Superior temporal gyrus (tissue), 1 donor: ENCODE measurements around the gene SESN3.
"Not testable (repeated sequence)": the region's sequence is repeated elsewhere in the genome, so short reads cannot be mapped to it uniquely, and the experiment has no call there.

Experiments used
- DNase-seq: peaks from one replicate; pipeline ENCODE4 v3.0.0-alpha.2; 2016; ENCODE audit errors: extremely low spot score

The SESN3 gene

DNA sequence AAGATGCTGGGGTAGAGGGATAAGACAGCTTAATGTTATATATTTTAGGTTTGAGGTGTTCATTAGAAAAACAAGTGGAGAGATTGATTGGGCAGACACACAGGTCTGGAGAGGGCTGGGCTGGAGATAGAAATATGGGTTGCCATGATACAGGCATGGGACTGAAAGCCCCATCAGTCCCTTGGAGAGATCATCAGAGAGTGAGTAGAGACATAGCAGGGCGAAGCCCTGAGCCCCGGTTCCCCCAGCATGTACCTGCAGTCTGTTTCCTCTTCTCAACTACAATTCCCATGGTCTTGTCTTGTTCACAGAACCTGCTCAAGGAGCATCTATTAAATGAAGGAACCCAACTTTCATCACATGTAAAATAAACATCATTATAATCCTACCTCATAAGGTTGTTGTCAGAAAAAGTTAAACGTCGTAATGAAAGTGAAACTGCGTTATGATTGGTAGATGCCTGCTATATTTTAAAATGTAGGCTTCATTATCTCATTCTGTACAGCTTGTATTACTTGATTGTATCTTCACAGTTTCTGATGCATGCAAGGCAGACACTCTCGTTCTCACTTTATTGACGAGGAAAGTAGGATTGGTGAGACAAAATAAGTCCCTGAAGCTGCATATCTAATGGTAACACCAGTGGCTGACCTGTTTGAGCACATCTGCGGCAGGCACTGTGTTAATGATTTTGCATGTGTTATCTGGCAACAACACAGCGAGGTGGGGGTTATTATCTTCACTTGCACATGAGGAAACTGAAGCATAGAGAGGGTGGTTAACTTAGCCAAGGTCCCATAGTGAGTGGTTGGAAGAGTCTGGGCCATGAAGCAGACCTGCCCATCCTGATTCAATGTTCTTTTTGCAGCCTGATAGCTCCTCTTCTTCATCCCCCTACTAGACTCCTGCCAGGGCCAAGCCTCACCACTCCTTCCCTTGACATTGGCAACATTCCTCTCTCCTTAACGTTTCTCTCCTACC is 77.8 kb downstream of the SESN3 start:
- DNase-seq = no peak

DNA sequence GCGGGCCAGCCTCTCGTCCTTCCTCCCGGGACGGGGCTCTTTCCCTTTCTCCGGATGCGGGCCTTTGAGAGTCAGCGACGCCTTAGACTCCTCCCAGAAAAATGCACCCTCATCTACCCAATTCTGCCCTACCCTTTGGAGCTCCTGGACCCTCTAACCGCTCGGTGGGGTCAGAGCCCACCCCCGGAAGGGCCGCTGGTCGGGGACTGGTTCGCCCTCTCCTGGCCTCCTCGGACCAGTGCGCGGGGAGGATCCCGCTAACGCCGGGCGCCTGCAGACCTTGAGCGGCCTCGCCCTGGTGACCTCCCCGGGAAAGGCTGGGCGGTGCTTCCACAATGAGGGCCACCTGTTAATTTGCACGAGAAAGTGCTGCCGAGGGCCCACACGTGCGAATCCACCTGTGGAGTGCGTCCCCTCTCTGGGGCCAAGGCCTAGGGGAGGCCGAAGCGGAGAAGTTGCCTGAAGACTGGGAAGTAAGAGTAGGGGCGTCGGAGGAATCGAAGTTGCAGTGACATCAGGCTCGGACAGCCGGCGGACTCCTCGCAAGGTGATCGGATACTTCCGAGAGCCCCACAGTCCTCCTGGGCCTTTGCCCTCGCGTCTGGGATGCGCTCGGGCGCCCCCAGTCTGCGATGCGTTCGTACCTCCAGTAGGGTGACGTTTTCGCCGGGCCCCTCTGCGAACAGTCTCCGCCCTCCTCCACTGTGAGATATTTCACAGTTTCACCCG is 79.9 kb downstream of the SESN3 start:
- DNase-seq = peak; percentile 98

DNA sequence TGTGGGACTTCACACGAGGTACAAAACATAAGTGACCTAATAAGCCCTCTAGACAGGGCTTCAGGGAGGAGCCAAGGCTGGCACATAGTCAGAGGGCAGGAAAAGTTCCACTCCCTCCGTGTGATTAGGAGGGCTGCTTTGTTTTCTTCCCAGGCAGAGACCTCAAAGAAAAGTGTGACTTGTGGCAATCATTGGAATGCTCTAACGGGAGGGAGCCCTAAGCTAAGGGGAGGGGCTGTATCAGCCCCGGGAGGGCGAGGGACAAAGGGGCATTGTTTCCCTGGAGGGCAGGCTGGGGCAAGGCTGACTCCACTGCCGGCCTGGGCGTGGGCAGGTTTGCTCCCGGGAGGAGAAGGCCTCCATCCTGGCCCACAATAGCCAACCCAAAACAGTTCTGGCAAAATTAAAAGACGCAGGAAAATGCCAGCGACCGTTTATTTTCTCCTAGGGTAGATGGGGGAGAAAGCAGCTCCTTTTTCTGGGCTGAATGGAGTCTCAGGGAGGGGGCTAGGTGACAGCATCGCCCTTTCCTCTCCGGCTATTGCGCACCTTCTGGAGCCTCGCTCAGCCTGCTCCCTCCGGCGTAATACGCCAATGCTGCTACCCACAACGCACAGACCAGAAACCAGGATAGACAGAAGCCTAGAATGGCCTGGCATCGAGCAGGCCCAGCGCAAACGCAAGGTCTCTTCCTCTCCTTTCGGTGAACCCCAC is 81.2 kb downstream of the SESN3 start:
- peak; percentile 85 for DNase-seq

DNA sequence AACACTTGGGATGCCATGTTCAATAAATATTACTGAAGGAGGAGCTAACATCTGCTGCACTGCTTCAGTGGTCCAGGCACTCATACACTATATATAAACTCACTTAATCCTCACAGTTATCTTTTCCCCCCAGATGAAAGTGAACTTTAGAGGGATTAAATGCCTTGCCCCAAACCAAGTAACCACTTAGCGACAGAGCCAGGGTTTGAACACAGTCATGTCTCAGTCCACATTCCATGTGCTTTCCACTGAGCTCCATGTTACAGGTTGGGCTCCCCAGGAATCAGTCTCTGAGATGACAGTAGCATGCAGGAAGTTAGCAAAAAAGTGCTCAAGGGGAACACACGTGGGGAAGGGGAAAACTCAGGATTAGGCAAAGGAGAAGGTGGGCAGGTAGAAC is 82.1 kb downstream of the SESN3 start:
- no peak for DNase-seq

DNA sequence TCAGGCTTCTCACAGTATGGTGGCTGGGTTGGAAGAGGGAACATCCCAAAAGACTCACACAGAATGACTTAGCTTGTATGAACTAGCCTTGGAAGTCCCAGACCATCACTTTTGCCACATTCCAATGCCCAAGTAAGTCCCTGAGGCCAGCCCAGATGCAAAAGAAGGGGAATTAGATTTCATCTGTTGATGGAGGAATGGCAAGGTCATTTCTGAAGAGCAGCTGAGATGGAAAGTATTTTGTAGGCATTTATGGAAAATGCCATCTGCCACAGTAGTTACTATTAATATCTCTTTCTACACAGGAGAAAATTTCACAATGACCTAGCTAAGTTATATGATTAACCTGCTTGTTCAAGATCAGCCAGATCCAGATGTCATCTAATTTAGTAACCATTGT is 82.6 kb downstream of the SESN3 start:
- DNase-seq = no peak

DNA sequence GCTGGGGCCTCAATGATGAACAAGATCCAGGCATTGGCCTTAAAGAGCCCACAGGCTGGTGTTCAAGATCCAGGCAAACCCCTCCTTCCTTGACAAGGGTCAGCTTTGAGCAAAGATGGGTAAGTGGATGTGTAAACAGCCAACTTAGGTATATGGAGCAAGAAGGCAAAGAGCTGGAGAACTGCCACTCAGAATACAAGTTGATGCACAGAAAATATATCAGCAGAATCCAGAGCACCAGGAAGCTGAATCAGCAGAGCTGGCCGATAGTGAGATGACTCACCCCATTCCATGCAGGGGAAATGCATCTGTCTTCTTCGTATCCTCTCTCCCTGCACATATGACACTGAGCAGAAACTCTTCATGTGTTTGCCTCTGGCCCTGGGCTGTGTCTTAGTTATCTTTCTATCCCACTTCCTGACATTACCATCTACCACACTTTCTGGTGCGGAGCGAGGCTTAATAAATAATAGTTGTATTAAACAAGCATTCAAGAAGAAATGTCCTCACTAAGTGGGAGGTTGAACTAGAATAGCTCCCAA is 83.6 kb downstream of the SESN3 start:
- peak; percentile 81 for DNase-seq

DNA sequence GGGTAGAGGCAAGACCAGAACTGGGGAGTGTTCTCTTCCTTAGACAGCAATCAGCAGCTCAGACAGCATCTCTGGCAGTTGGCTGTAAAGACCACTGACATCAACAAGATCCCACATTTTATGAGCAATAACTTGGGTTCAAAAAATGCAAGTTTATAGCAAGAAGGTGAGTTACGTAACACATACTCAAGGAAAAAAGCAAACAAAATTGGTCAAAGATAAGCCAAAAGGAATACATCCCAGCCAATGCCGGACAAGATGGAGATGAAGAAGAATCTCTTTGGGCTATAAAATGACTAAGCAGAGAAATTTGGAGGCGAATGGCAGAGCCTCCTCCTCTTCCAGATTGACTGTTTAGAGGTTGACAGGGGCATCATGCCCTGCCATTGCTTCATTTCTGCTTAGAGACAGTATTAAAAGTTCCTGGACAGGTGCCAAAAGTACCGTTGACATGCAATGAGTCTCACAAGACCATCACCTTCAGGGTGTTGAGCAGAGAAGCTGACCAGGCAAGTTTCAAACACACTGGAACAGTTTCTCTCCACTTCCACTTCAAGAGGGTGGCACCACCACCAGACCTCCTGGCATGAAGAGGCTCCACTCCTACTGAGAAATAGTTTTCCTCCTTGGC is 85.5 kb downstream of the SESN3 start:
- DNase-seq = no peak

DNA sequence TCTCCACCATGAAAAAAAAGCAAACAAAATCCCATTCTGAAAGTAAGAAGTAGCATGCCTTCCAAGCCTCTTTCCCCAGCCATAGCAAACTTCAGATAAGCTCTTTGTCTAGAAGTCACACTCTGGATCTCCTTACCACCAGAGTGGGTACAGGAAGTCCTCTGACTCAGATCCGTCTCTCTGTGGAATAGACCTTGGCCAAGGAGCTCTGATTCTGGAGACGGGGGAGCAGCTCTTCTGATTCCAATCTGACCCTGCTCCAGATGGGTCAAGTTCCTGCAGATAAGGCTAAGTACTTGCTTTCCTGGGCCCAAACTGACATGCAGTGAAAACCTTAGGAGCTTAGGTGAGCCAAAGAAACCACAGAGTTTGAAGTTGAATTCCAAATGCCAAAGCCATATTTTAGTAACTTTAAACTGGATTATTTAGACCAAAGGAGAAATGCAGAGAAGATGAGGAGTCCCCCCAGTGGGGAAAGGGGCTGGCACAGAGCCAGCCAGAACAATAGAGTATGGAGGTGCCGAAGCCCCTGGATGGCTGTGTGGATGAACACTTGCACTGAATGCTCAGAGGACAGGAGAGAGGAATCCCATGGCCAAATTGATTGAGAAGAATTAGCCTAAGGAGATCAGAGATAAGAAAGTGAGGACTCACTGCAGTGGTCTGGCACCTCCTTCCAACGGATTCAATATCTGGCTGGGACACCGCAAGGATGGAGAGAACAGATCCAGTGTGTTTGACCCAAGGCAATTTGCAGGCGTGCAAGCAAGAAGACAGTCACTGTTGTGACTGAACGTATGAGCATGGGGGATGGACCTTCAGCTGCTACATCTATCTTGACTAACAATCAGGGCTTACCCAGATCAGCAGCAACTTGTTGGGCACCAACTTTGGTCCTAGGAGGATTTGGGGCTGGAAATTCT is 86.4 kb downstream of the SESN3 start:
- no peak for DNase-seq

DNA sequence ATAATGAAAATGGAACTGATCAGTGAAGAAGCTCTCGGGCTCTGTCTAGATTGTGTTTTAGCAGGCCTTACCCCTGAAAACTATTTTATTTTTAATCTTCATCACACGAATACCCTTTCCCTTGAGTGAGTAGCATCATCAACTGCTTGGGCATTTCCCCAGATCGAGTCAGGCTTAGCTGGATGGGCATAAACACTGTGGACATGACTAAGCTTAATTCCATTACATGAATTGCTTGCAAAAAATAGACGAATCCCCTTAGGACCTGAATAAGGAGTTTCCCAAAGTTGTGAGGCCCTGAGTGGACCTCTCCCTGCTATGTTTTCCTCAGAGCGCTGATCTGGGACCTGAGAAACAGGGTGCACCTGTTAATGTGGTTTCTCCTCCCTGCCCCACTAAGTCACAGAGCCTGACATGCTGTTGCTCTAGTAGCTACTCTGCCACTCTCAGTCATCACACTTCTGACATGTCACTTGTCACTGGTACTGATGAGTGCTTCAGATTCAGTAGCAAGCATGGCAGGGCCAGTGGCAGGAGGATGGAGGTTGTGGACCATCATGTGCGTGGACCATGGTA is 87.8 kb downstream of the SESN3 start:
- DNase-seq = no peak

DNA sequence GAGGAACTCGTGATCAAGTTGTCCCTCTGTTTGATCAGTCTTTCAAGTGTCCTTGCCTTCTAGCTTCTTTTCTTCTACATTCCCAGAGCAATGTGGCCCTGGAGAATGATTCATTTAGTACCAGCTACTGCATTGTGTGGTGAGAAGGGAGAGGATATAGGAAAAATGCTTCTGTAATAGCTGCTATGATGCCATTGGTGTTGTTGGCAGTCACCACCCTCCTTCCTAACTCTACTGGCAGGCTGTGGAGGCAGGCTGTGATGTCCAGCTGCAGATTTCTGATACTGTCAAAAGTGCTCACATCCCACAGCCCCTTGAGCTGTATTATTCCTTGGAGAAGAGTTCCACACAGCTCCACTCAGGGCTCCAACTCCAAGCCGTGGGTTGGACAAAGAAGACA is 88.6 kb downstream of the SESN3 start:
- no peak for DNase-seq

DNA sequence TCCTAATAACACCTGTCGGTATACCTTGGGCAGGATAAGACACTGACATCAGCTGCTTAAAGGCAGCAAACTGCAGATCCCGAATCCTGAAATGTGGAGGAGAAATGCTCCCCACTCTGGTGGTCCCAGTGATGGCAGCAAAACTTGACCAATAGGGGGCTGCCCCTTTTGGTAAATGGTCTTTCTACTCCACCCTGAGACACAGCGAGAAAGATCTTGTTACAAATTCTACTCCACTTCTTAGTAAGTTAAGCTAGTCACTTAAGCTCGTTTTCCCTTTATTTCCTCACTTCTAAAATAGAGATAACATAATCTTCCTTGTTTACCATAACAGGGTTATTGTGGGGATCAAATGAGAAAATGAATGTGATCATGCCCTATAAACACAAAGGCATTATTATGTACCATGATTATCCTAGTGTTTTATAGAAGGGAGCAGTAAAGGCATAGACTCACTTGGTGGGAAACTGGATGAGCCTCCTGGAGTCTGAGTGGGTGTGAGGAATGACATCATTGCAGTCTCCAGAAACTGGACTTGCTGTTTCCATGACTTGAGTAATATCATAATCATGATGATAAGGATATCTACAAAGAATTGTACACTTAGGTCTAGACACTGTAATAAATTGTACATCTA is 90.5 kb downstream of the SESN3 start:
- no peak for DNase-seq

DNA sequence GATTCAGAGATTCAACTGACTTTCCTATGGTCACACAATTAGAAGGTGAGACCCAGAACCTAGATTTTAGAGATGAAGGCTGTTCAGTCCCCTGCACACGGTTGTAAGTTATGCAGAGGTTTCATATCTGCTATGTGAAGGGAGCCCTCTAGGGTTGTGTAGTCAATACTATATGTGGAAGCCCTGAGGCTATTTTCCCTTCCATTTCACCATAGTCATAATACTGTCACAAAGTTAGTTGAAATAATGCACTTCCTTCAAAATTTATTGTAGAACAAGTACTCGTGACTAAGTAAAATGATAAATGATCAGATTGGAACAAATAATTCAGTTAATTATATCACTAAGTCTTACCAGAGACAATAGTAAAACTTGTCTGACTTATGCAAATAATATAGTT is 92.6 kb downstream of the SESN3 start:
- DNase-seq = peak; percentile 70

DNA sequence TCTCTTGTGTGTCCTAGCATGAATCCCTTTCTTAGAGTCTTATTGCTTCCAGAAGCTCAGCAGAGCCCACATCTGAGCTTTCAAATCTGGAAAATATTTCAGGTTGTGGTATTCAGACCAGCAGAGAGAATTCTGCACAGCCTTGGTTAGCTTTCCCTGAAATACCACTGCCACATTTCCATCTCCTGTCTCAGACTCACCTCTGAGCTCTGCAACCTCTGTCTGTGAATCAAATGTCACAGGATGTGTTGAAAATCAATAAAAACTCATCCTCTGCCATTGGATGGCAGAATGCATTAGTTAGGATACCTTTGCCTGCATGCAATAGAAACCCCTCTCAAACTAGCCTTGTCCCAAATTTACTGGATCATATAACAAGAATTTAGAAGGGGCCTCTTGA is 93.7 kb downstream of the SESN3 start:
- DNase-seq = no peak

DNA sequence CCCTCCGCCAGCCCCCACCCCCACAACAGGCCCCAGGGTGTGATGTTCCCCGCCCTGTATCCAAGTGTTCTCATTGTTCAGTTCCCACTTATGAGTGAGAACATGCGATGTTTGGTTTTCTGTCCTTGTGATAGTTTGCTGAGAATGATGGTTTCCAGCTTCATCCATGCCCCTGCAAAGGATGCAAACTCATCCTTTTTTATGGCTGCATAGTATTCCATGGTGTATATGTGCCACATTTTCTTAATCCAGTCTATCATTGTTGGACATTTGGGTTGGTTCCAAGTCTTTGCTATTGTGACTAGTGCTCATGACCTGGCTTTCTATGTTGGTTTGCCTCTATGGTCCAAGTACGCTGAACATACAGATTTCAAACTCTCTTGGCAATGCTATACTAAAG is 94.3 kb downstream of the SESN3 start:
- DNase-seq = not testable (repeated sequence)

DNA sequence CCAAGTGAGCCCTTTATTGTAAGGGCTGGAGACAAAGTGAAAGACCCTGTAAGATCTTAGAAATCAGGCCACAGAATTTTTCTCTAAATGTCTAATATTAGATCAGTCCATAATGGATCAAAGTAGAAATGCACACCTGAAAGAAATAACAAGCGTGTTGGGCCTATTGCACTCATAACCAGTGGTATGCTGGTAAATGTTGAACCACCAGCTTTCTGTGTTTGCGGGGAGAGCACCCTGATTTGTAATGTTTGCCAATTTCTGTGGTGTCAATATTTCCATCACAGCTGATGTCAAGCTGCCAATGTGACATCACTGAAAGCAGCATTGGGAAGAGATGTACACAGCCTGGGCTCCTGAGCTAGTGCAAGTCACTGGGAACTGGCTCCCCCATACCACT is 95.1 kb downstream of the SESN3 start:
- no peak for DNase-seq

DNA sequence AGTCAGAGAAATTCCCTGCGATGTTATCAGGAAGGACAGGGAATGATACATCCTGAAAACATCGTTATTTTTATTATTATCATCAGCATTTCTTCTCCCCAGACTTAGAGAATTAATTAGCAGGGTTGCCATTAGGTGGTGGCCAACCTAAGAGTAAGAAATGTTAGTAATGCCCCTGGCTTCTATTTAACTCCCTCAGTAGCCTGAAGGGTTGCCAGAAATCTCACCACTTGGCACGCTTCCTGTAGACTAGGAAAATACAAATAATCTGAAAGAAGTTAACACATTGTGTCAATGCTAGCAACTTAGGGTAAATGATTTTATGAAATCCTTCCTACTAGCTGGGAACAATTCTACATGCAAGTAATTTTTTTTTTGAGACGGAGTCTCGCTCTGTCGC is 95.8 kb downstream of the SESN3 start:
- DNase-seq = no peak

DNA sequence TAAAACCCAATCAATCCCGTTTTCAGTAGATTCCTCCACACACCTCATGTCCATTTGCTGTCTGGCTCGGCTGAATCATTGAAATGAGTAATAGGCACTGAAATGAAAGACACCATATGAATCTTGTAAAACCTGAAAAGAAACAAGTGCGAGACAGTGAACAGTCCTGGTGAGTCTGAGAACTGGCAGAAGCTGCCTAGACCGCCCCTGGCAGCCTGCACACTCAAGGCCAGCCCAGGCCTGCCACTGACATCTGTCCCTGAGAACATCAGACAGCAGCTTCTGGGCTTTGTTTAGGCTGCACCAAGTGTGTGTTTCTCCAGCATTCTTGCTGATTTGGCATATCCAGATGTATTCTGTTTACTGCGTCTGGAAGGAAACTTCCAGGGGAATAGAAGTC is 96.5 kb downstream of the SESN3 start:
- peak; percentile 51 for DNase-seq

DNA sequence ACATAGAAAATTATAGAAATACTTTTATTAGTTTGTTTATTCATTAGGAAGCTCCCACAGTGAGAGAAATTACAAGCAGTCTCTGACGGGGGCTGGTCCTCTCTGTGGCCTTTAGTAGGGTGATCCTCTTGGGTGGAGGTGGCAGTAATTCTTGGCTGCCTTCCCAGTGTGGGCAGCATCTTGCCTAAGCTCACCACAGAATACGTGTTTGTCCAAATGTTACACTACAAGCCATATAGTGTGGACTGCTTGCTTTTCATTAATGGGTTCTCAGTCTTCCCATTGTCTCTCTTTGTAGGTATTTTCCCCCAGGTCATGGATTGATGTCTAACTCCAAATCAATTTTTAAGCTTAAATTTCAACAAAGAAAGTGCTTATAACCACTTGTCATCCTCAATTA is 98.0 kb downstream of the SESN3 start:
- no peak for DNase-seq

DNA sequence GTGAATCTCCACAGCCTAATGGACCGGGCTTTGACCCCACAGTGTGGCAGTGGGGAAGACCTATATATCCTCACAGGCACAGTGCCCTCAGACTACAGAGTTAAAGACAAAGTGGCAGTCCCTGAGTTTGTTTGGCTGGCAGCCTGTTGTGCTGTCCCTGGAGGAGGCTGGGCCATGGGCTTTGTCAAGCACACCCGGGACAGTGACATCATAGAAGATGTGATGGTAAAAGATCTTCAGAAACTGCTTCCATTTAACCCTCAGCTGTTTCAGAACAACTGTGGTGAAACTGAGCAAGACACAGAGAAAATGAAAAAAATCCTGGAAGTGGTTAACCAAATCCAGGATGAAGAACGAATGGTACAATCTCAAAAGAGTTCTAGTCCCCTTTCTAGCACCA is 102.4 kb downstream of the SESN3 start:
- no peak for DNase-seq

DNA sequence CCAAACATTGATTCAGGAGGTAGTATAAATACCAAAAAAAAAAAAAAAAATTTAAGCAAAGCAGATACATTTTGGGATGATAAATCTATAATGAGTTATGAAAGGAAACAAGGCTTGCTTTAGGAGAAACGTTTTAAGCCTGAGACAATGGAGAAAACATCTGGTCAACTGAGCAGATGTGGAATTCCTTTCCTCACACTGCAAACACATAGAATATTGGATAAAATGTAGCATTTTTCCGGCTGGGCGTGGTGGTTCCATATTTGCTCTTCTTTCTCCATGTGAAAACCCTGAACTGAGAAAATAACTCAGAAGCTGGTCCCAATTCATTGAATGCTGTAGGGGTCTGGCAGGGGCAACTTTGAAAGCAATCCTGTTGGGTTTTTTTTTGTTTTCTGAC is 107.4 kb downstream of the SESN3 start:
- no peak for DNase-seq
